ENCODE measurements around the gene TEKT1.

Gene TEKT1

GRCh38 chr17:6812295-6812694 lies 19.2 kb downstream of the TEKT1 start:
- Histone ChIP-seq H3K4me2 (ENCODE audit: low read length) (no peak overlapping the region), H3K4me3 (ENCODE audit: low read length) (no peak overlapping the region), H3K4me1 (ENCODE audit: control insufficient read depth, insufficient read depth, low read length) (no peaks in the 10 kb centered on the region), H3K27me3 (ENCODE audit: control insufficient read depth, insufficient read depth, low read length) (peaks cover 30% of the 10 kb centered on the region), H3K36me3 (ENCODE audit: insufficient read depth, low read length) (no peaks in the 10 kb centered on the region), H3K9ac (ENCODE audit: low read depth, low read length) (no peak overlapping the region), H3K9me3 (replicated peaks; ENCODE audit: low read length) (no peaks in the 10 kb centered on the region)

GRCh38 chr17:6811510-6811909 lies 20.0 kb downstream of the TEKT1 start:
- H3K4me2 ChIP-seq (ENCODE audit: low read length), result no peak overlapping the region
- peaks cover 30% of the 10 kb centered on the region for H3K27me3 ChIP-seq (ENCODE audit: control insufficient read depth, insufficient read depth, low read length)
- H3K9me3 ChIP-seq (replicated peaks; ENCODE audit: low read length), result no peaks in the 10 kb centered on the region
- no peak overlapping the region for H3K9ac ChIP-seq (ENCODE audit: low read depth, low read length)
- no peaks in the 10 kb centered on the region for H3K36me3 ChIP-seq (ENCODE audit: insufficient read depth, low read length)
- H3K4me1 ChIP-seq (ENCODE audit: control insufficient read depth, insufficient read depth, low read length), result no peaks in the 10 kb centered on the region
- no peak overlapping the region for H3K4me3 ChIP-seq (ENCODE audit: low read length)

GRCh38 chr17:6800422-6801027 lies 31.0 kb downstream of the TEKT1 start:
- Histone ChIP-seq H3K9me3 (replicated peaks; ENCODE audit: low read length) (no peaks in the 10 kb centered on the region), H3K4me1 (ENCODE audit: control insufficient read depth, insufficient read depth, low read length) (peaks cover 10% of the 10 kb centered on the region), H3K4me2 (ENCODE audit: low read length) (no peak overlapping the region), H3K4me3 (ENCODE audit: low read length) (no peak overlapping the region), H3K9ac (ENCODE audit: low read depth, low read length) (no peak overlapping the region), H3K27me3 (ENCODE audit: control insufficient read depth, insufficient read depth, low read length) (peaks cover 33% of the 10 kb centered on the region), H3K36me3 (ENCODE audit: insufficient read depth, low read length) (no peaks in the 10 kb centered on the region)

GRCh38 chr17:6799738-6800137 lies 31.8 kb downstream of the TEKT1 start:
- no peak overlapping the region for H3K4me2 ChIP-seq (ENCODE audit: low read length)
- H3K9ac ChIP-seq (ENCODE audit: low read depth, low read length), result no peak overlapping the region
- peaks cover 33% of the 10 kb centered on the region for H3K27me3 ChIP-seq (ENCODE audit: control insufficient read depth, insufficient read depth, low read length)
- H3K36me3 ChIP-seq (ENCODE audit: insufficient read depth, low read length), result no peaks in the 10 kb centered on the region
- peaks cover 10% of the 10 kb centered on the region for H3K4me1 ChIP-seq (ENCODE audit: control insufficient read depth, insufficient read depth, low read length)
- no peak overlapping the region for H3K4me3 ChIP-seq (ENCODE audit: low read length)
- H3K9me3 ChIP-seq (replicated peaks; ENCODE audit: low read length), result no peaks in the 10 kb centered on the region

GRCh38 chr17:6797718-6798351 lies 33.7 kb downstream of the TEKT1 start:
- Histone ChIP-seq H3K4me3 (ENCODE audit: low read length) (no peak overlapping the region), H3K9me3 (replicated peaks; ENCODE audit: low read length) (no peaks in the 10 kb centered on the region), H3K4me2 (ENCODE audit: low read length) (no peak overlapping the region), H3K4me1 (ENCODE audit: control insufficient read depth, insufficient read depth, low read length) (peaks cover 10% of the 10 kb centered on the region), H3K36me3 (ENCODE audit: insufficient read depth, low read length) (no peaks in the 10 kb centered on the region), H3K27me3 (ENCODE audit: control insufficient read depth, insufficient read depth, low read length) (peaks cover 37% of the 10 kb centered on the region), H3K9ac (ENCODE audit: low read depth, low read length) (no peak overlapping the region)

GRCh38 chr17:6796887-6797490 lies 34.5 kb downstream of the TEKT1 start:
- Histone ChIP-seq H3K9ac (ENCODE audit: low read depth, low read length) (no peak overlapping the region), H3K9me3 (replicated peaks; ENCODE audit: low read length) (no peaks in the 10 kb centered on the region), H3K4me3 (ENCODE audit: low read length) (no peak overlapping the region), H3K4me1 (ENCODE audit: control insufficient read depth, insufficient read depth, low read length) (peaks cover 10% of the 10 kb centered on the region), H3K36me3 (ENCODE audit: insufficient read depth, low read length) (no peaks in the 10 kb centered on the region), H3K4me2 (ENCODE audit: low read length) (no peak overlapping the region), H3K27me3 (ENCODE audit: control insufficient read depth, insufficient read depth, low read length) (peaks cover 44% of the 10 kb centered on the region)

- no peak overlapping the region for H3K4me3 ChIP-seq (ENCODE audit: low read length)
- H3K9me3 ChIP-seq (replicated peaks; ENCODE audit: low read length), result no peaks in the 10 kb centered on the region
- no peak overlapping the region for H3K9ac ChIP-seq (ENCODE audit: low read depth, low read length)
- H3K27me3 ChIP-seq (ENCODE audit: control insufficient read depth, insufficient read depth, low read length), result peaks cover 48% of the 10 kb centered on the region
- no peak overlapping the region for H3K4me2 ChIP-seq (ENCODE audit: low read length)
- H3K36me3 ChIP-seq (ENCODE audit: insufficient read depth, low read length), result no peaks in the 10 kb centered on the region
- H3K4me1 ChIP-seq (ENCODE audit: control insufficient read depth, insufficient read depth, low read length), result peaks cover 10% of the 10 kb centered on the region
Observed at GRCh38 chr17:6796017-6796886, 35.3 kb downstream of the TEKT1 start.

- H3K4me2 ChIP-seq (ENCODE audit: low read length), result no peak overlapping the region
- peaks cover 46% of the 10 kb centered on the region for H3K27me3 ChIP-seq (ENCODE audit: control insufficient read depth, insufficient read depth, low read length)
- no peaks in the 10 kb centered on the region for H3K36me3 ChIP-seq (ENCODE audit: insufficient read depth, low read length)
- H3K9ac ChIP-seq (ENCODE audit: low read depth, low read length), result no peak overlapping the region
- H3K9me3 ChIP-seq (replicated peaks; ENCODE audit: low read length), result no peaks in the 10 kb centered on the region
- H3K4me3 ChIP-seq (ENCODE audit: low read length), result no peak overlapping the region
- H3K4me1 ChIP-seq (ENCODE audit: control insufficient read depth, insufficient read depth, low read length), result peaks cover 10% of the 10 kb centered on the region
Observed at GRCh38 chr17:6793748-6794493, 37.6 kb downstream of the TEKT1 start.

- Histone ChIP-seq H3K27me3 (ENCODE audit: control insufficient read depth, insufficient read depth, low read length) (peaks cover 41% of the 10 kb centered on the region), H3K4me1 (ENCODE audit: control insufficient read depth, insufficient read depth, low read length) (peaks cover 7% of the 10 kb centered on the region), H3K36me3 (ENCODE audit: insufficient read depth, low read length) (no peaks in the 10 kb centered on the region)
Observed at GRCh38 chr17:6789146-6789545, 42.4 kb downstream of the TEKT1 start.

GRCh38 chr17:6787081-6787693 lies 44.3 kb downstream of the TEKT1 start:
- H3K9me3 ChIP-seq (replicated peaks; ENCODE audit: low read length), result no peaks in the 10 kb centered on the region
- H3K9ac ChIP-seq (ENCODE audit: low read depth, low read length), result no peak overlapping the region
- H3K4me3 ChIP-seq (ENCODE audit: low read length), result no peak overlapping the region
- H3K4me2 ChIP-seq (ENCODE audit: low read length), result peak overlapping the region; percentile 40
- H3K4me1 ChIP-seq (ENCODE audit: control insufficient read depth, insufficient read depth, low read length), result peaks cover 7% of the 10 kb centered on the region
- H3K36me3 ChIP-seq (ENCODE audit: insufficient read depth, low read length), result no peaks in the 10 kb centered on the region
- H3K27me3 ChIP-seq (ENCODE audit: control insufficient read depth, insufficient read depth, low read length), result peaks cover 36% of the 10 kb centered on the region

More at GRCh38 chr17:6789146-6789545, 42.4 kb downstream of the TEKT1 start:
- Histone ChIP-seq H3K4me2 (ENCODE audit: low read length) (no peak overlapping the region), H3K9me3 (replicated peaks; ENCODE audit: low read length) (no peaks in the 10 kb centered on the region), H3K4me3 (ENCODE audit: low read length) (no peak overlapping the region), H3K9ac (ENCODE audit: low read depth, low read length) (no peak overlapping the region)
